T-helper 17 cell (primary cell): ENCODE results near the gene FAM124B. TPM values are rescaled to one million over a fixed set of nuclear protein-coding genes. Genes with fewer than 3 reads are reported as not detected.

Source experiments
- ATAC-seq: fragments of 150-1000 bp; cut with Tn5 transposase; 2 replicates; pipeline ENCODE4 v1.10.0; 2021; ENCODE audit warnings: mild to moderate bottlenecking, moderate library complexity
- DNase-seq, 3 donors: peaks; one replicate each; pipeline versions ENCODE4 v3.0.0 to v3.0.0-alpha.2; 2020 to 2021
- H3K9me3 ChIP-seq: one replicate; pipeline ENCODE4 v1.7.0; 2013; ENCODE audit warnings: low read length, mild to moderate bottlenecking; ENCODE audit not compliant: control insufficient read depth, poor library complexity, severe bottlenecking
- H3K27ac Mint-ChIP-seq: one replicate; pipeline ENCODE4 v1.8.0; 2022; ENCODE audit warnings: mild to moderate bottlenecking, moderate library complexity, mixed read lengths
- H3K27me3 Mint-ChIP-seq: one replicate; pipeline ENCODE4 v1.8.0; 2022; ENCODE audit warnings: mixed read lengths
- H3K36me3 Mint-ChIP-seq: one replicate; pipeline ENCODE4 v1.8.0; 2022; ENCODE audit warnings: low read depth, mixed read lengths
- H3K4me1 Mint-ChIP-seq: one replicate; pipeline ENCODE4 v1.8.0; 2022; ENCODE audit warnings: mild to moderate bottlenecking, mixed read lengths
- H3K4me3 Mint-ChIP-seq: one replicate; pipeline ENCODE4 v1.8.0; 2022; ENCODE audit warnings: mild to moderate bottlenecking, moderate library complexity, mixed read lengths
- total RNA-seq, 4 donors: library from RNA in 2 of 4; stranded (reverse) in 2 of 4; gene quantifications; one replicate each; pipeline ENCODE4 v1.2.3 and lab custom pipeline; 2022 to 2026

FAM124B gene
- total RNA-seq, 2 donors from 2014 or later: 2.7 to 3.3 TPM

GRCh38 chr2:224360801-224361251 lies 41.1 kb downstream of the FAM124B start:
- Mint-ChIP-seq H3K36me3 (no peaks in the 10 kb centered on the region), H3K27me3 (no peaks in the 10 kb centered on the region), H3K4me1 (peaks cover 4% of the 10 kb centered on the region), H3K4me3 (no peak overlapping the region), H3K27ac (no peak overlapping the region)
- no peak for ATAC-seq
- DNase-seq: no peak
- H3K9me3 ChIP-seq: no peaks in the 10 kb centered on the region

DNA sequence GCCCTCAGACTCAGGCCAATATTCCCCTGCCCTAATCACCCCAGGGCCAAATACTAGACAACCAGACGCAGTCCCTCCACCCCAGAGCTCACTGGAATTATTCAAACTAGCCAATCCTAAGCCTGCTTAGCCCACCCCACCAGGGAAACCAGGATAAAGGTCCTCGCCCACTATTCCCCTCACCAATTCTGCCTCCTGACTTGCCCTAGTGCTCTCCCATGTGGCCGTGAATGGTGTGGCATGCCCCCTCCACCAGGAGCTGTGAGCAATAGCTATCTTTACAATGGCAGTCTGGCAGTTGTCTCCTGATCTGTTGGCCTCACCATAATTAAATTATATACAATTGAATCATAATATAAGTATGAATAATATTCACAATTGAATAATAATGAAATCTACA lies 42.3 kb downstream of the FAM124B start:
- no peak overlapping the region for H3K4me3 Mint-ChIP-seq
- no peaks in the 10 kb centered on the region for H3K27me3 Mint-ChIP-seq
- H3K9me3 ChIP-seq: no peaks in the 10 kb centered on the region
- no peak for DNase-seq
- H3K4me1 Mint-ChIP-seq: peaks cover 7% of the 10 kb centered on the region
- no peaks in the 10 kb centered on the region for H3K36me3 Mint-ChIP-seq
- ATAC-seq: no peak
- peak overlapping the region; percentile 24 for H3K27ac Mint-ChIP-seq

GRCh38 chr2:224357098-224357901 lies 44.6 kb downstream of the FAM124B start:
- ATAC-seq (peak; percentile 79), DNase-seq (peak in 1 of 3 donors; percentile 49)
- Mint-ChIP-seq H3K27ac (no peak overlapping the region), H3K36me3 (peaks cover 2% of the 10 kb centered on the region), H3K4me3 (no peak overlapping the region), H3K27me3 (peaks cover 10% of the 10 kb centered on the region), H3K4me1 (peaks cover 4% of the 10 kb centered on the region)
- H3K9me3 ChIP-seq: no peaks in the 10 kb centered on the region

GRCh38 chr2:224354632-224355211 lies 47.2 kb downstream of the FAM124B start:
- DNase-seq: no peak
- Mint-ChIP-seq H3K4me3 (no peak overlapping the region), H3K36me3 (peaks cover 2% of the 10 kb centered on the region), H3K27ac (no peak overlapping the region), H3K27me3 (peaks cover 24% of the 10 kb centered on the region), H3K4me1 (peaks cover 2% of the 10 kb centered on the region)
- no peaks in the 10 kb centered on the region for H3K9me3 ChIP-seq
- ATAC-seq: no peak

DNA sequence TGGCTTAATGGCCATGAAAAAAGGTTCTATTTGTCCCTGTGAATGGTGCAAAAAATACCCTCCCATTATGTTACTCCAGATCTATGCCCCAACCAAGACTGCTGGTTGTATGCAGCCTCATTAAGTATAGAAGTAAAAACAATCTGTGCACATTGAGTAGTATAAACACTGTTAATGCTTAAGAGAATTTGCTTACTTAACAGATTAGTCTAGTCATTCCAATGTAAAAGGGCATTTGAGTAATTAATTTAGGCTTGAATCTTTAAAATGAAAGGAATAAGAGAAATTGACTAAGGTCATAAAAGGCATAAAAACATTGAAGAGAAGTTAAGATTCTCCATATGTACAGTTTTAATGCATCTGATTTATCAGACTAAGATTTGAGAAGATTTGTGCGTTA lies 51.2 kb downstream of the FAM124B start:
- H3K27ac Mint-ChIP-seq: no peak overlapping the region
- peaks cover 4% of the 10 kb centered on the region for H3K36me3 Mint-ChIP-seq
- DNase-seq (no peak), ATAC-seq (no peak)
- no peaks in the 10 kb centered on the region for H3K9me3 ChIP-seq
- no peak overlapping the region for H3K4me3 Mint-ChIP-seq
- H3K4me1 Mint-ChIP-seq: peaks cover 2% of the 10 kb centered on the region
- H3K27me3 Mint-ChIP-seq: peaks cover 42% of the 10 kb centered on the region

DNA sequence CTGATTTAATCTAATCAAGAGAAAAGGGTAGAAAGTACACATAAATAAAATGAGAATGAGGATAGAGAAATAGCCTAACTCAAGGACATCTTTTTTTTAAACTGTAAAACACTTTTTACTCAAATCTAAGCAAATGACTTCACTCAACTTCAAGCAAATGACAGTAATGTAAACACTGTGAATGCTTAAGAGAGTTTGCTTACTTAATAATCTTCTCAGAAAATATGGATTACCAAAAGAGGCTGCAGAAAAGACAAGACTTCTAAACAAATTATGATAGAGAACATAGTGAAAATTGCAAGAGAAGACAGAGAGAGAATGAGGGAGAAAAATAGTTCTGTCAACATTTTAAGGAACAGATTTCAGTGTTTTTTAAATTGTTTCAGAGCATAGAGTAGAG lies 52.5 kb downstream of the FAM124B start:
- Mint-ChIP-seq H3K27ac (no peak overlapping the region), H3K4me1 (no peaks in the 10 kb centered on the region), H3K36me3 (peaks cover 4% of the 10 kb centered on the region), H3K27me3 (peaks cover 42% of the 10 kb centered on the region), H3K4me3 (no peak overlapping the region)
- H3K9me3 ChIP-seq: no peaks in the 10 kb centered on the region
- DNase-seq (no peak), ATAC-seq (no peak)

DNA sequence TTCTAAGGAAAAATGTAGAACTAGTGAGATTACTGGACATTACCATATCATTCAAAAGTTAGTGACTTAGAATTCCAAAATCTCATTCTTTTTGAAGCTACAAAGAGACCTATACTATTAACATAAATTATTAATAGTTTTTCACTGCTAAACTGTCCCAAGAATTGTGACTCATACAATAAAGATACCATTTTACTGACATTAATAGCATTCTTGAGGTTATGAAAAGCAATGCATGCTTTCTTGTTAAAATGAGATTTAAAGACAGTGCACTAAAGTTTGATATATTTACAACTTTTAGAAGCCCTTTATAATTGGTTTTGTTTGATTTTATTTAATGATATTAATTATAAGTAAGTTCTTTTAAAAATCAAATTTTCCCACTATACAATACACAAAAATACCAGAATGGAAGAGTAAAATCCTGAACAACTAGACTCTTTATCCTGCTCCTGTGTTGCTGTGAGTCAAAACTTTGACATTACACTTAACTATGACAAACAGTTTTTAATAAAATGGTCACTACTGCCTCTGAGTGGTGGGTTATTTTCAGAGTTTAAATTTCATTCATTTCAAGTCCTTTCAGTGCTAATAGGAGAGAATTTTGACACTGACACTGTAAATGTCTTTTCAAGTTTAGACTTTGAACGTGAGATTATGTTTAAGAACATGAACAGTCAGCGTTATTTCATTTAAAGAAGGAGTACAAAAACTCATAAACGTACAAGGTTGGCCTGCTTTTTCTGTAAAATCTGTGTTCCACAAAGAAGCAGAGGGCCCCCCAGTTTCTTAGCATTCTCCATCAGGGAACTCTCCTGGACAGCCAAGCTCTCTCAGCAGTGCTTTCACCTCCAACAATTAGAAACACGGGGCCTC lies 54.5 kb downstream of the FAM124B start:
- peaks cover 44% of the 10 kb centered on the region for H3K27me3 Mint-ChIP-seq
- H3K4me1 Mint-ChIP-seq: no peaks in the 10 kb centered on the region
- H3K9me3 ChIP-seq: no peaks in the 10 kb centered on the region
- H3K27ac Mint-ChIP-seq: no peak overlapping the region
- peaks cover 2% of the 10 kb centered on the region for H3K36me3 Mint-ChIP-seq
- no peak overlapping the region for H3K4me3 Mint-ChIP-seq
- no peak for ATAC-seq
- DNase-seq: no peak

GRCh38 chr2:224345492-224345891 lies 56.4 kb downstream of the FAM124B start:
- Mint-ChIP-seq H3K27me3 (peaks cover 30% of the 10 kb centered on the region), H3K4me3 (no peak overlapping the region), H3K36me3 (peaks cover 2% of the 10 kb centered on the region), H3K27ac (no peak overlapping the region), H3K4me1 (no peaks in the 10 kb centered on the region)
- DNase-seq (no peak), ATAC-seq (no peak)
- H3K9me3 ChIP-seq: no peaks in the 10 kb centered on the region

DNA sequence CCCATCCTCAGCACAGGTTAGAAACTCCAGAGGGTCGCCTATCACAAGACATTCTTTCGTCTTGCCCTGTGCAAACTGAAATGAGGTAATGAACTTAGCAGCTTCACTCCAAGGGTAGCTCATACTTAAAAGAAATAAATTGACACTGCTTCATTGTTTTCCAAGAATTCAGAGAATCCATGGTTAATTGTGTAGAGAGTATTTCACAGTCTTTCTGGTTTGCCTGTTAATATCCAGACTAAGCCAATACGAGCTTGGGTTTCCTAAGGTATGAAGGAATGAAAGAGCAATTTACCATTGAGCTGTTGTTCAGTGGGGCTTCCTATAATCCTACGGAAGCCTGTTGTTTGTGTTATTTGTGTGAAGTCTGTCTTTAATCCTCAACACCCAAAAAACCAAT lies 58.7 kb downstream of the FAM124B start:
- ATAC-seq (no peak), DNase-seq (no peak)
- Mint-ChIP-seq H3K36me3 (peaks cover 2% of the 10 kb centered on the region), H3K27ac (no peak overlapping the region), H3K4me1 (no peaks in the 10 kb centered on the region), H3K27me3 (peaks cover 21% of the 10 kb centered on the region), H3K4me3 (no peak overlapping the region)
- no peaks in the 10 kb centered on the region for H3K9me3 ChIP-seq

DNA sequence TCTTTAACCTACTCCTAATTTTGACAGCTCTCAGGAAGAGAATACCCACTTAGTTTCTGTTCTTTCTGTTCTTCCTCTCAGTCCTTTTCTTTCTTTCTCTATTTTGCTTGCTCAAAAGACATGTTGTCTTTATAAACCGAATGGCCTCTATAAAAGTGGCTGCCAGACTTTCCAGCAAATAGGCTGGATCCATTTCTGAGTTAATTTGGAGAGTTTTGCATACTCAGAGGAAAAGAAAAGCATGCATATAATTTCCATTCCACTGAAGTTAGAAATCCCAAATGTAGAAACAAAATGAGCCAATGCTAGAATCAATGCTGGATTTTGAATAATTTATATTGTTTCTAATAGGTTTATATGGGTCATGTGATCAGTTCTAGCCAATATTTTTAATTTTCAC lies 65.9 kb downstream of the FAM124B start:
- Mint-ChIP-seq H3K36me3 (no peaks in the 10 kb centered on the region), H3K27ac (no peak overlapping the region), H3K4me3 (no peak overlapping the region), H3K4me1 (no peaks in the 10 kb centered on the region), H3K27me3 (peaks cover 26% of the 10 kb centered on the region)
- no peaks in the 10 kb centered on the region for H3K9me3 ChIP-seq
- ATAC-seq (no peak), DNase-seq (no peak)

- Mint-ChIP-seq H3K36me3 (no peaks in the 10 kb centered on the region), H3K4me3 (no peak overlapping the region), H3K4me1 (no peaks in the 10 kb centered on the region), H3K27ac (no peak overlapping the region), H3K27me3 (peaks cover 34% of the 10 kb centered on the region)
- DNase-seq (no peak), ATAC-seq (no peak)
- no peaks in the 10 kb centered on the region for H3K9me3 ChIP-seq
Observed at GRCh38 chr2:224334726-224335125, 67.2 kb downstream of the FAM124B start.

DNA sequence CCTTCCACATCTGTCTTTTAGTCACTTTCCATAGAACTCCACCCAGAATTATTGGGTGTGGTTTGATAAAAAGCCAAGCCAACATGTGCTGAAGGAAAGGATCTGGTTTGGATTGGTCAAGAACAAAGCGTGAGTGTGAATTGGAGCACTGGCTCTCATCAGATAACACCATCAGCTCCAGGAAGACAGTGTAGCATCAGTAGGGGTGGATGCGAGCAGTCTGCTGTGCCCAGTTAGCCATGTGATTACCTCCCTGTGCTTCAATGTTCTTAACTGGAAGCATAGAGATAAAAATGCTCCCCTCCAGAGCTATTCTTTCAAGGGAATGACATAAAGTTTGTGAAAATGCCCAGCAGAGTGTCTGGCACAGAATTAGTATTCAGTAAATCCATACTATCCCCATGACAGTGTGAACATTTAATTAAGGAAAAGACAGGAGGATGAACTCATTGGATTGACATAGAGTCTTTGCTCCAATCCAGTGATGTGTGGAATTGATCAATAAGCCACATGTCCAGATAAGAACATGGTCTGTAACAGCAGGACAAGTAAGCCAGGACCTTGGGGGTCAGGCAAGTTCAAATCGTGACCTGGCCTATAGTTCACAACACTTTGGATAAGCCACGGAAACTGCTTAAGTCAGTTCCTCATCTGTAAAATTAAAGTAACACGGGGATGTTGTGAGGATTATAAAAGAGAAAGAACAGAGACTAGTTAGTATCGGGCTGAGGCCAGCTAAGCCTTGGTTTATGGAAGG lies 68.0 kb downstream of the FAM124B start:
- ATAC-seq (no peak), DNase-seq (no peak)
- no peaks in the 10 kb centered on the region for H3K36me3 Mint-ChIP-seq
- H3K27ac Mint-ChIP-seq: no peak overlapping the region
- peaks cover 37% of the 10 kb centered on the region for H3K27me3 Mint-ChIP-seq
- H3K4me1 Mint-ChIP-seq: no peaks in the 10 kb centered on the region
- no peak overlapping the region for H3K4me3 Mint-ChIP-seq
- H3K9me3 ChIP-seq: no peaks in the 10 kb centered on the region

DNA sequence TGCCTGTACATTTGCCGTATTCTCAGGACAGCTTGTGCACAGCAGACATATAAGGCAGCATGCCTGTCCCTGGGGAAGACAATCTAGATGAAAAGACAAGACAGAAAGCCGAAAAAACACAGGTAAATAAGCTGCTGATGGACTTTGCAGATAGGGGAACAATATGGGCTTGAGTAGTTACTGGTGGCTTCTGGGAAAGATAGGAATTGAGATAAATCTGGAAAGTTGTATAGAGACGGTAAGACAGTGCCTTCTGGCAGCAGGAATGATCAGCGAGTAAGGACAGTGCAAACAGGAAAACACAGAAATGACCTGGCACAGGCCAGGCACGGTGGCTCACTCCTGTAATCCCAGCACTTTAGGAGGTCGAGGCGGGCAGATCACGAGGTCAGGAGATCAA lies 70.2 kb downstream of the FAM124B start:
- DNase-seq (no peak), ATAC-seq (no peak)
- H3K27ac Mint-ChIP-seq: no peak overlapping the region
- H3K27me3 Mint-ChIP-seq: peaks cover 53% of the 10 kb centered on the region
- H3K36me3 Mint-ChIP-seq: no peaks in the 10 kb centered on the region
- H3K4me3 Mint-ChIP-seq: no peak overlapping the region
- no peaks in the 10 kb centered on the region for H3K4me1 Mint-ChIP-seq
- no peaks in the 10 kb centered on the region for H3K9me3 ChIP-seq
